Lower leg skin (tissue), 4 donors: Measurements from ENCODE around the gene GPR68. TPM values are rescaled to one million over a fixed set of nuclear protein-coding genes. Genes with fewer than 3 reads are reported as not detected.
"Not testable (repeated sequence)": the region's sequence is repeated elsewhere in the genome, so short reads cannot be mapped to it uniquely, and the experiment has no call there.

Experiments
- DNase-seq, 2 donors: peaks; one replicate each; pipeline ENCODE4 v3.0.0-alpha.2; 2019; ENCODE audit warnings: low spot score in 2 of 2
- H3K4me3 ChIP-seq: fragments of 200-600 bp; sonication (generic); 2 replicates; pipeline ENCODE4 v1.5.1; 2017; ENCODE audit warnings: mild to moderate bottlenecking, low read depth; ENCODE audit not compliant: poor library complexity, severe bottlenecking
- CTCF ChIP-seq, 3 donors: fragments of 450-650 bp; IDR thresholded peaks; one replicate each; pipeline ENCODE4 v1.5.1; 2016; ENCODE audit warnings: antibody characterized with exemption in 3 of 3, mild to moderate bottlenecking in 3 of 3, moderate library complexity in 2 of 3
- POLR2A ChIP-seq, 2 donors: fragments of 450-650 bp; IDR thresholded peaks; one replicate each; pipeline ENCODE4 v1.6.1; 2016 to 2017; ENCODE audit warnings: antibody characterized with exemption in 2 of 2, mild to moderate bottlenecking in 1 of 2, moderate library complexity in 1 of 2
- WGBS, 2 donors: methylation state at CpG; one replicate each; pipeline ENCODE4 v1.1.5; 2018; 5-methylcytosine and 5-hydroxymethylcytosine counted together
- intact Hi-C: fragments of 100-400 bp; cut with DNase I; formaldehyde crosslinking; loops from one replicate; pipeline ENCODE4 v1.15.0; 2023; ENCODE audit warnings: low total_unique reads
- total RNA-seq, 4 donors: library from RNA; depleted of rRNA; stranded (reverse); fragments of >200 nt; gene quantifications; one replicate each; pipeline ENCODE4 v1.1.0, GENCODE V29; 2016

Gene GPR68
- total RNA-seq, 4 donors from 2014 or later, result 1.3 to 4.1 (median 3.2) TPM

GRCh38 chr14:91211017-91211416 is 33.5 kb downstream of the GPR68 start:
- DNase-seq, result no peak
- intact Hi-C loops, result no loop called here
- TF ChIP-seq POLR2A (IDR thresholded peaks at IDR 0.05), result no peak
- TF ChIP-seq CTCF (IDR thresholded peaks at IDR 0.05), result no peak
- WGBS, 2 donors, result 96 to 97% methylated on average over 2 of the region's 2 CpGs
- H3K4me3 ChIP-seq, result no peak overlapping the region

DNA sequence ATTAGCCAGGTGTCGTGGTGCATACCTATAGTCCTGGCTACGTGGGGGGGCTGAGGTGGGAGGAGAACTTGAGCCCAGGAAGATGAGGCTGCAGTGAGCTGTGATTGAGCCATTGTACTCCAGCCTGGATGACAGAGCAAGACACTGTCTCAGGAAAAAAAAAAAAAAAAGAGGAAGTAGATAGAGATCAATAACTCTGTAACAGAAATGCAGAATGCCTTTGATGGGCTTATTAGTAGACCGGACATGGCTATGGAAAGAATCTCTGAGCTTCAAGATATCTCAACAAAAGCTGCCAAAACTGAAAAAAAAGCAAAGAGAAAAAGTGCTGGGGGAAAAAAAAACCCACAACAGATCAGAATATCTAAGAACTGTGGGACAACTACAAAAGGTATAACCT is 37.5 kb downstream of the GPR68 start:
- no peak overlapping the region for H3K4me3 ChIP-seq
- no peak for DNase-seq
- intact Hi-C loops, result no loop called here
- 70 to 75% methylated on average over 3 of the region's 3 CpGs for WGBS, 2 donors
- TF ChIP-seq CTCF (IDR thresholded peaks at IDR 0.05), result no peak
- TF ChIP-seq POLR2A (IDR thresholded peaks at IDR 0.05), result no peak

DNA sequence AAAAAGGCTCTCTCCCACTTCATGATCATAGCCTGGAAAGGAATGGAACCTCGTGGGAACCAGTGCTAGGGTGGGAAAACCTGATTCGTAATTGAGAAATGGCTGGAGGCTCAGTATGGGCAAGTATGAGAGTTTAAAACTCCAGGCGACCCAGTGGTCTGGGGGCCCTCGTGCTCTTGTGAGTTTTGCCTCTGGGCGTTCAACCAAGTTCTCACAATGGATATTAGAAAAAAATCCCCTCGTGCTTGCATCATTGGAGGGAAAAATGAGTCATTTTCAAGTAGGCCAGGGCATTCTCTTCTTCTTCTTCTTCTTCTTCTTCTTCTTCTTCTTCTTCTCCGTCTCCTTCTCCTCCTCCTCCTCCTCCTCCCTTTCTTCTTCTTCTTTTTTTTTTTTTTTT is 39.0 kb downstream of the GPR68 start:
- no peak for DNase-seq
- 80 to 82% methylated on average over 7 of the region's 7 CpGs for WGBS, 2 donors
- H3K4me3 ChIP-seq, result no peak overlapping the region
- TF ChIP-seq CTCF (IDR thresholded peaks at IDR 0.05) (no peak), POLR2A (IDR thresholded peaks at IDR 0.05) (no peak)
- intact Hi-C loops, result no loop called here

GRCh38 chr14:91204657-91205056 is 39.8 kb downstream of the GPR68 start:
- intact Hi-C loops, result no loop called here
- no peak for TF ChIP-seq CTCF (IDR thresholded peaks at IDR 0.05)
- no peak for TF ChIP-seq POLR2A (IDR thresholded peaks at IDR 0.05)
- WGBS, 2 donors, result 97 to 100% methylated on average over 14 of the region's 14 CpGs
- no peak overlapping the region for H3K4me3 ChIP-seq
- DNase-seq, result no peak

GRCh38 chr14:91202234-91202974 is 42.1 kb downstream of the GPR68 start:
- no peak overlapping the region for H3K4me3 ChIP-seq
- DNase-seq, result peak in 1 of 2 donors; percentile 44
- WGBS, 2 donors, result 60 to 64% methylated on average over 15 of the region's 15 CpGs
- intact Hi-C loops, result no loop called here
- no peak for TF ChIP-seq CTCF (IDR thresholded peaks at IDR 0.05)
- TF ChIP-seq POLR2A (IDR thresholded peaks at IDR 0.05), result no peak

DNA sequence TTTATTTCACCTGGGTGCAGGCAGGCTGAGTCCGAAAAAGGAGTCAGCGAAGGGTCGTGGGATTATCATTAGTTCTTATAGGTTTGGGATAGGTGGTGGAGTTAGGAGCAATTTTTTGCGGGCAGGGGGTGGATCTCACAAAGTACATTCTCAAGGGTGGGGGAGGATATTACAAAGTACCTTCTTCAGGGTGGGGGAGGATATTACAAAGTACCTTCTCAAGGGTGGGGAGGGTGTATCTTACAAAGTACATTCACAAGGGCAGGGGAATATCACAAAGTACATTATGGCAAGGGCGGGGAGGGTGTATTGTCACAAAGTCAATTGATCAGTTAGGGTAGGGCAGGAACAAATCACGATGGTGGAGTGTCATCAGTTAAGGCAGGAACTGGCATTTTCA is 43.7 kb downstream of the GPR68 start:
- DNase-seq, intact Hi-C loops, H3K4me3 ChIP-seq: not testable (repeated sequence)
- 97% methylated on average over 6 of the region's 6 CpGs for WGBS, 2 donors
